Measurements from ENCODE around the gene ANKS6.

Gene ANKS6

GRCh38 chr9:98790842-98791607, 5.3 kb downstream of the ANKS6 start:
- no peaks in the 10 kb centered on the region for H3K9me3 Mint-ChIP-seq
- peaks cover 23% of the 10 kb centered on the region for H3K4me1 Mint-ChIP-seq
- peak; percentile 76 for DNase-seq
- ATAC-seq, result peak; percentile 70
- no peak overlapping the region for H3K27ac Mint-ChIP-seq
- H3K4me3 Mint-ChIP-seq, result no peak overlapping the region
- H3K27me3 Mint-ChIP-seq, result no peaks in the 10 kb centered on the region
- peaks cover 4% of the 10 kb centered on the region for H3K36me3 Mint-ChIP-seq (ENCODE audit: low read depth)

GRCh38 chr9:98790134-98790841, 6.1 kb downstream of the ANKS6 start:
- peaks cover 18% of the 10 kb centered on the region for H3K4me1 Mint-ChIP-seq
- H3K36me3 Mint-ChIP-seq (ENCODE audit: low read depth), result peaks cover 4% of the 10 kb centered on the region
- H3K27ac Mint-ChIP-seq, result no peak overlapping the region
- ATAC-seq (no peak), DNase-seq (no peak)
- H3K9me3 Mint-ChIP-seq, result no peaks in the 10 kb centered on the region
- no peak overlapping the region for H3K4me3 Mint-ChIP-seq
- H3K27me3 Mint-ChIP-seq, result no peaks in the 10 kb centered on the region

DNA sequence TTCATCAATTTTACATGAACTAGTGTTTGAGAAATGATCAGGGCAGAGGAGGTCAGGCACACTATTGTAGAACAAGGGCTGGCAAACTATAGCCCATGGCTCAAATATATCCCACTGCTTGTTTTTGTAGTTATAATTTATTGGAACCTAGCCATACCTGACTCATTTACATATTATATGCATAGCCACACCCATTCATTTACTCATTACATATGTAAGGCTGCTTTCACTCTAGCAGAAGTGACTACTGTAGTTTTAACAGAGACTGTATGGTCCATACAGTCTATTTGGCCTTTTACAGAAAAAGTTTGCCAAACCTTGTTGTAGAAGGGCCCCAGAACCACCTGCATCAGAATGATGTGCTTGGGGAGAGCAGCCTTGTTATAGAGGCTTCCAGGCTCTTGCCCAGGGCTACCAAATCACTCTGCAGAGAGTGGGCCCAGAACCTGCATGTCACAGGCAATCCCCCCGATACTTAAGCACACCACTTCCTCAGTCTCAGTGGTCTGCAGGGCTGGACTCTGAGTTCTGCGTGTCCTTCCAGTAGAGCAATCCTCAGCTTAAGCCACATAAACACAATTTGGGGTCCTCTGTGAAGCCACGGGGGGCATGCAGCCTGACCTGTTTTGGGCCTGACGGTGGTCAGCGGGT, 6.7 kb downstream of the ANKS6 start:
- Mint-ChIP-seq H3K27ac (no peak overlapping the region), H3K9me3 (no peaks in the 10 kb centered on the region), H3K4me3 (no peak overlapping the region), H3K4me1 (peaks cover 12% of the 10 kb centered on the region), H3K36me3 (ENCODE audit: low read depth) (peaks cover 4% of the 10 kb centered on the region), H3K27me3 (no peaks in the 10 kb centered on the region)
- ATAC-seq, result no peak
- DNase-seq, result no peak

DNA sequence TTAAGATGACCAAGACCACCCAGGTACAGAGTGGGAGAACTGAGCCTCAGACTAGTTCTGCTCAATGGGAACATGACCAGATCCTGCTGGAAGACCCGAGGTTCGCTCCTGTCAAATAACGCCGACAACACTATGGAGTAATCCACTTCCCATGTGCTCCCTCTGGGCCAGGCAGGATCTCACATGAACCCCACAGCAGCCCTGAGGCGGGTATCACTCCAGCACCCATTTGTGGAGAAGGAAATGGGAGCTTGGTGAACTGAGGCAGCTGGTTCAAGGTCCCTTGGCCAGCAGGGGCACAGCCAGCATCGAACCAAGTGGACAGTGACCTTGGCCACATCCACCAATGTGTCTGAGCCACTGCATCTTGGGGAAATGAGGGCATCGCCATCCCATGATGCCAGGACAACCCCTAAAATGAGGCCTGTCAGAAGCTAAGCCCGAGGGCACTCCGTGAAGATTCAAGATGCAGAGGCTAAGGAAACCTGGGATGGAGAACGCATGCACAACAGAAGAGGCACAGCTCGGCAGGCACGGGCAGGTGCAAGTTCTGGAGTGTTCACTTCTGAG, 8.5 kb downstream of the ANKS6 start:
- no peak for ATAC-seq
- no peak overlapping the region for H3K4me3 Mint-ChIP-seq
- no peaks in the 10 kb centered on the region for H3K9me3 Mint-ChIP-seq
- no peak overlapping the region for H3K27ac Mint-ChIP-seq
- no peaks in the 10 kb centered on the region for H3K27me3 Mint-ChIP-seq
- DNase-seq, result no peak
- H3K4me1 Mint-ChIP-seq, result peaks cover 7% of the 10 kb centered on the region
- H3K36me3 Mint-ChIP-seq (ENCODE audit: low read depth), result peaks cover 4% of the 10 kb centered on the region

GRCh38 chr9:98786750-98787510, 9.4 kb downstream of the ANKS6 start:
- Mint-ChIP-seq H3K36me3 (ENCODE audit: low read depth) (peaks cover 9% of the 10 kb centered on the region), H3K27me3 (no peaks in the 10 kb centered on the region), H3K4me1 (peaks cover 5% of the 10 kb centered on the region), H3K27ac (no peak overlapping the region), H3K9me3 (no peaks in the 10 kb centered on the region), H3K4me3 (no peak overlapping the region)
- no peak for ATAC-seq
- DNase-seq, result no peak

- DNase-seq (no peak), ATAC-seq (no peak)
- Mint-ChIP-seq H3K9me3 (no peaks in the 10 kb centered on the region), H3K4me3 (no peak overlapping the region), H3K4me1 (no peaks in the 10 kb centered on the region), H3K27ac (no peak overlapping the region), H3K27me3 (no peaks in the 10 kb centered on the region), H3K36me3 (ENCODE audit: low read depth) (peaks cover 10% of the 10 kb centered on the region)
Observed at GRCh38 chr9:98784831-98785806, 11.2 kb downstream of the ANKS6 start.

GRCh38 chr9:98783518-98784226, 12.7 kb downstream of the ANKS6 start:
- Mint-ChIP-seq H3K9me3 (no peaks in the 10 kb centered on the region), H3K27ac (no peak overlapping the region), H3K36me3 (ENCODE audit: low read depth) (peaks cover 7% of the 10 kb centered on the region), H3K4me3 (no peak overlapping the region), H3K27me3 (no peaks in the 10 kb centered on the region), H3K4me1 (no peaks in the 10 kb centered on the region)
- no peak for DNase-seq
- no peak for ATAC-seq

DNA sequence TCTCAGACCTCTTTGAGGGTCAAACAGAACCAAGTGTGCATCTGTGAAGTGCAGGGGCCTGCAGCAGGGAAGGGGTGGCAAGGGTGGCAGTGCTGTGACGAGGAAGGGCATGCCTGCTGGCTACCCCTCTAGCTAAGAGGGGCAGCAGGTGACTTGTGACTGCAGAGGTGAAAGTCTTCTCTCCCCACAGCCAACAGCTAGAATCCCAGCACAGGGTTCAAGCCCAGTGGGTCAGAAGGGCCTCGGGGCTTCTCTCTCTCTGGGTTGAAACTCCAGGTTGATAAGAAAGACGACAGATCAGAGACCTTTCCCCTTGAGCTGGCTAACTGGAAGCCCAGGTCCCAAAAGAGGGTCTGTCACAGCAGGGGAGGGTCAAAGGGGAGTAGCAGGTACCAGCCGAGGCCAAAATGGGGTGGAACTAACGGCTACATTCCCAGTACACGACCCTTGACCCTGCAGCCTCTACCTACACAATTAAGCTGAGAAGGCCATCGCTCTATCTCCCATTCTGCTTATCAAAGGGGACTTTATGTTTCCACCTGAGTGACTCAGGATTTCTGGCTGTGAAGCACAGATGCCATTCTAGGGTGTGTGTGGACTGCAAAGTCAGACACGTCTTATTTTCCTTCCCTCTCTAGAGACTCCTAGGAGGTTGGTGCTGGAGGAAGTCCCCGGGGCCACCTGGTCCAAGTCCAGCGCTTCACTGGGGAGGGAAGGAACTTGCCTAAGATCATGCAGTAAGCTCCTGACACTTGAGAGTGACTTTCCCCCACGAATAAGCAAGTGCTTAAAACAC, 14.6 kb downstream of the ANKS6 start:
- Mint-ChIP-seq H3K27ac (no peak overlapping the region), H3K4me3 (no peak overlapping the region), H3K36me3 (ENCODE audit: low read depth) (peaks cover 7% of the 10 kb centered on the region), H3K9me3 (no peaks in the 10 kb centered on the region), H3K4me1 (no peaks in the 10 kb centered on the region), H3K27me3 (no peaks in the 10 kb centered on the region)
- ATAC-seq (no peak), DNase-seq (no peak)

DNA sequence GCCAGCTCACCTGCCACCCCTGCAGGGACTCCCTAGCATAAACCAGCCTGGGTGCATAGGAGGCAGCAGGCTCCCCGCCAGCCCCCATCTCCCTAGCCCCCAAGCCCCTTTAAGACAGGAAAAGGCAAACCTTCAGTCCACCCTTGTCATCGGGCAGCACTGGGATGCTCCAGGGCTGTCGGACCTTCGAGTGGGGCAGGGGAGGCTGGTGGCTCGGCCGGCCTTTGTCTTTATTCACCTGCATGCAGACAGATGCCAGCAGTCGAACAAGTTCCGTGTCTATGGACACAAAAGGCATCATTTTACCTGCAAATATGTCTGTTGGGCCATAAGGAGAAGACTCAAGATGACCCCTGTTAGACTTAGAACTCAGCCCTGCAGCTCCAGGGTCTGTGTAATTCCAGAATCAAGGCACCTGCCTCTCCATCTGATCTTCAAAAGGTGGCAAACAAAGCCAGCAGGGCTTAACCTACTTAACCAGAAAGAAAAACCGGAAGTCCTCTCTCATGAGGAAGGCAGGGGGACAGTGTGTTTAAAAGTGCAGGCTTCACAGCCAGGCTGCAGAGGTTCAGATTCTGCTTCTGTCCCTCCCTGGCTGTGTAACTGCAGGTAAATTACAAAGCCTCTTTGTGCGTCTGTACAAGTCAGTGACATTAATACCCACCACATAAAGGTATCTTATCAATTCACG, 16.2 kb downstream of the ANKS6 start:
- Mint-ChIP-seq H3K4me3 (no peak overlapping the region), H3K27ac (no peak overlapping the region), H3K27me3 (no peaks in the 10 kb centered on the region), H3K4me1 (no peaks in the 10 kb centered on the region), H3K36me3 (ENCODE audit: low read depth) (peaks cover 7% of the 10 kb centered on the region), H3K9me3 (no peaks in the 10 kb centered on the region)
- ATAC-seq (no peak), DNase-seq (no peak)

- ATAC-seq (no peak), DNase-seq (no peak)
- no peaks in the 10 kb centered on the region for H3K9me3 Mint-ChIP-seq
- no peaks in the 10 kb centered on the region for H3K27me3 Mint-ChIP-seq
- no peak overlapping the region for H3K4me3 Mint-ChIP-seq
- H3K36me3 Mint-ChIP-seq (ENCODE audit: low read depth), result peaks cover 7% of the 10 kb centered on the region
- no peak overlapping the region for H3K27ac Mint-ChIP-seq
- H3K4me1 Mint-ChIP-seq, result no peaks in the 10 kb centered on the region
Observed at GRCh38 chr9:98778711-98779530, 17.4 kb downstream of the ANKS6 start.

- H3K4me3 Mint-ChIP-seq, result no peak overlapping the region
- peaks cover 11% of the 10 kb centered on the region for H3K36me3 Mint-ChIP-seq (ENCODE audit: low read depth)
- no peak for ATAC-seq
Observed at GRCh38 chr9:98778251-98778650, 18.1 kb downstream of the ANKS6 start.

More at GRCh38 chr9:98778251-98778650, 18.1 kb downstream of the ANKS6 start:
- no peak for DNase-seq
- Mint-ChIP-seq H3K4me1 (no peaks in the 10 kb centered on the region), H3K9me3 (no peaks in the 10 kb centered on the region), H3K27ac (no peak overlapping the region), H3K27me3 (no peaks in the 10 kb centered on the region)
